GM21367 (cell line): ENCODE measurements around the gene SNX15.

Experiments
- ATAC-seq: cut with Tn5 transposase; IDR thresholded peaks from one replicate; pipeline ENCODE4 v1.9.1; 2021; ENCODE audit not compliant: unreplicated experiment

Gene SNX15

DNA sequence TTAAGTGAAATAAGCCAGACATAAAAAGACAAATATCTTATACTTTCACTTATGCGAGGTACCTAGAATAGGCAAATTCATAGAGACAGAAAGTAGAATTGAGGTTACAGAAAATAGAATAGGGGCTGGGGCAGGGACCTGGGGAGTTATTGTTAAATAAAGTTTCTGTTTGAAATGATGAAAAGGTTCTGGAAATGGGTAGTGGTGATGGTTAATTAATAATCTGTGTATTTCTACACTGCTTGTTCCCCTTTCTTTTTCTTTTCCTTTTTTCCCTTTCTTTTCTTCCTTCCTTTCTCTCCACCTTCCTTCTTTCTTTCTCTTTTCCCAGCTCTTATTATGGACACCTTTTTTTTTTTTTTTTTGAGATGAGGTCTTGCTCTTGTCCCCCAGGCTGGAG, 28.3 kb downstream of the SNX15 start:
- no peak for ATAC-seq

GRCh38 chr11:65056999-65057398, 29.8 kb downstream of the SNX15 start:
- ATAC-seq, result no peak

GRCh38 chr11:65057526-65057925, 30.3 kb downstream of the SNX15 start:
- no peak for ATAC-seq

DNA sequence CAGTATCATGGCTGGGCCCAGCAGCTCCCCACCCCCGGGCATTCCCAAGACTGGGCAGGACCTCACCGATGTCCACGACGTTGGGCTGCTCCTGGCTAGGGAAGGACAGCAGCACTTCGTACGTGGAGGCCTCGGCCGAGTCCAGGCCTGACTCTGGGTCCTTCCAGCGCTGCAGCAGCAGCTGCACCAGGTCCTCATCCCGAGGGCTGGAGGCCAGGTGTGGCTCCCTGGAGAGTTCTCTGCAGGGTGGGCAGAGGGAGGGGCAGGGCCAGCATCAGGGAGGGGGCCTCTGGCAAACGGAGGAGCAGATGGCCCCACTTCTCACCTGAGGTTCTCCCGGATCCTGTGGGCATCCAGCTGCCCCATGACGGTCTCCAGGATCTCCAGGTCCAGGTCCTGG, 30.8 kb downstream of the SNX15 start:
- ATAC-seq, result no peak

- no peak for ATAC-seq
Measured at GRCh38 chr11:65058419-65059054, 31.3 kb downstream of the SNX15 start, which contains the start of gene NAALADL1. NAALADL1 (minus strand) TSS chr11:65058553; CDS start chr11:65058521, 32 bp downstream.

GRCh38 chr11:65059523-65059922, 32.3 kb downstream of the SNX15 start:
- ATAC-seq, result no peak

- ATAC-seq, result no peak
Measured at GRCh38 chr11:65059959-65060824, 33.0 kb downstream of the SNX15 start.

DNA sequence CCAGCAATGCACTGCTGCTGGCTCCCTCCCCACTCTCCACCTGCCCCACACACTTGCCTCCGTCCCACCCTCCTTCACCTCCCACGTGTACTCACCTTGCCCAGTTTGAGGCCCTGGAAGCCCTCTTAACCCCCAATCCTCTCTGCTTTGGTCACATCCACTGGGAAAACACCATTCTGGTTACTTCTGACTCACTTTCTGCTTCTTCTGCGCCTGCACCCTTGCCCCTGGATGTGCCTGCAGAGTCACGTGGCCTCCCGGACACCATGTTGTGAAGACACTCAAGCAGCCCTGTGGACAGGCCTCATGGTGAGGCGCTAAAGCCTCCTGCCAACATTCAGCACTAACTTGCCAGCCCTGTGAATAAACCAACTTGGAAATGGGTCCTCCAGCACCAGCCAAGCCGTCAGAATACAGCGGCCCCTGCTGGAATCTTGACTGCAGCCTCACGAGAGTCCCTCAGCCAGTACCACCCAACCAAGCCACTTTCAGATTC, 33.7 kb downstream of the SNX15 start:
- no peak for ATAC-seq

DNA sequence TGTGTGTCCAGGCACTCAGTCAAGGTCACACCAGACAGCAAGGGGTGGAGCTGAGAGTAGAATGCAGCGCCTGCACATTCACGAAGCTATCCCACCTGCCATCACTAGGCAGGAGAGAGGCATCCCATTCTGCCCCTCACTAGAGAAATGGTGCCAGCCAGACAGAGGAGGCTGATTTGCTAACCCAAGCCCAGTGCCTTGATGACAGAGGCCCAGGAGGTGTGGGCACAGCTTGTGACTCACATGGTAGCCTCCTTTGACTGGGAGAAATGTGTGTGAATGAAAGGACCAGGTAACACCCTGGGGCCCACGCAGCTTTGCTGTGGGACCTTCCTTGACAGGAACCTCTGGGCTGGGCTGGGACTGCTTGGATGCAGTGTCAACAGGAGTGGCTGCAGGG, 36.3 kb downstream of the SNX15 start:
- no peak for ATAC-seq

DNA sequence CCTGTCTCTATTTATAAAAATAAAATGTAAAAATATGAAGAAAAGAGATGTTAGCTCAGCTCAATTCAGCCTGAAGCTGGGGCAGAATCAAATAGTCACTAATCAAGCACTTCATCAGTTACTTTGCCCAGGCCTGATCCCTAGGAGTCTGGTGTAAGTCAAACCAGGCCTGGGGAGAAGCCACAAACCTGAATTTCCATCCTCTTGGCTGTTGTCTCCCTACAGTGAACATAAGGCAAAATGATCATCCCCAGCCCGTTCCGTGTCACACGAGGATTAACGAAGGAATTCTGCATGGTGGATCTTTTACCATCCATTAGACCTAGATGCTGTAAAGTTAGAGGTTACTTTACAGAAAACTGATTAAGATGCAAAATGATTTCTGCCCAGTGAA, 37.6 kb downstream of the SNX15 start:
- no peak for ATAC-seq

GRCh38 chr11:65065851-65066250, 38.6 kb downstream of the SNX15 start:
- no peak for ATAC-seq

DNA sequence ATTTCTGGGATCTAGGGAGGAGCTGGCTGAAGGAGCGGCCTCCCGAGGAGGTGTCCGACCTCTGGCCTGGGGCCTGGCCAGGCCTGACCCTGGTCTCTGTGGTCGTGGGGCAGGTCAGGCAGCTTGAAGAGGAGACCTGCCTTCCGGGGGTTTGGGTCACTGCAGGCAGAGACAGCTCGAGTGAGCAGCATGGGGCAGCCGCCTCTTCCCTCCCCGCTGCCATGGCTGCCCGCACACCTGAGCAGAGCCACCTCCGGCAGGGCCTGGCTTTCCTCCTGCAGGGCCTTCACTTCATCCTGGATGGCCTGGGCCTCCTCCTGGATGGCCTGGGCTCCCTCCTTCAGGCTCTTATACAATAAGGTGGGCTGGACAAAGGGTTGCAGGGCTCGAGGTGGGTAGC, 39.1 kb downstream of the SNX15 start:
- no peak for ATAC-seq

- no peak for ATAC-seq
Measured at GRCh38 chr11:65066805-65067291, 39.6 kb downstream of the SNX15 start.

DNA sequence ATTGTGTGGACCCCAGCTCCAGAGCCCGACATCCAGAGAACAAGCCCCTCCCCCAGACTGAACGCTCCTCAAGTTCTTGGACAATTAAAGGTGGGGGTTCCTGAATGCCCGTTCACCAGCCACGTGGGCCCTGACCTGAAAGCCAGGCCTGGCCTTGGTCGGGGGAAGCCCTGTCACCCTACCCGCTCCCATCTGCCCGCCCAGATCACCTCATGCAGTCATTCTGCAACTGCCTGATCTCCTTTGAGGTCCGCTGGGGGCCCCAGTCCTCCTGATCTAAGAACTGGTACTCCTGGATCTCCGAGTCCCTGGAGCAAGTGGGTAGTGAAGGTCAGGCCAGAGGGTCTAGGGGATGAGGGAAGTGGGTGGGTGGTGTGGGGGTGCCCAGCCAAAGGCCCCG, 40.2 kb downstream of the SNX15 start:
- ATAC-seq, result no peak

DNA sequence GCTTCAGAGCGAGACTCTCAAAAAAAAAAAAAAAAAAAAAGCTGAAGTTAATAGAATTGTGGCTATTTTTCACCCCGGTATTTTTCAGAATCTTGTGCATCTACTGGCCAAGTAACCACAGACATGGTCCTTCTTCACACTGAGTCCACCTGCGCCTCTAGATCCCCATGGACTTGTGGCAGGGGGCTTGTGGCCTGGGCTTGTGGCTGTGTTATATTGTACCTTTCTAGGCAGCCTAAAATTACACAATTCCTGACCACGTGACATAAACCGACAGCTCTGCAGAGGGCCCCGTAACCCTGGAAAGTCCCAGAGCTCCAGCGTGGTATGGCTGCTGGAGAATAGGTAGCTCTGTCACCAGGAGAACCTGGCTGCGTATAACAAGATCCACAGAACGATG, 42.0 kb downstream of the SNX15 start:
- no peak for ATAC-seq

- ATAC-seq, result no peak
Measured at GRCh38 chr11:65071907-65072630, 44.8 kb downstream of the SNX15 start.

DNA sequence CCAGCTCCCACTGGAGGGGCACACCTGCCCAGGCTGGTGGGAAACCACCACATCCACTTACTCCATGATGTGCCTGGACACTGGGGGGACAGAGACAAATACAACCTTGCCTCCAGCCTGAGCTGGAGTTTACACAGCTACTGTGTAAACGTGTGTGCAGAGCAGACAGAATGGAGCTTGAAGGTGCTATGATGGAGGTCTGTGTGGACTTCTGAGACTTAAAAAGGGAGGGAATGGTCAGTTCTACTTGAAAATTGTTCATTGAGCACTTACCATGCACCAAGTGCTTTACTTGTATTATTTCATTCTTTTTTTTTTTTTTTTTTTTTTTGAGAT, 45.4 kb downstream of the SNX15 start:
- ATAC-seq, result no peak

DNA sequence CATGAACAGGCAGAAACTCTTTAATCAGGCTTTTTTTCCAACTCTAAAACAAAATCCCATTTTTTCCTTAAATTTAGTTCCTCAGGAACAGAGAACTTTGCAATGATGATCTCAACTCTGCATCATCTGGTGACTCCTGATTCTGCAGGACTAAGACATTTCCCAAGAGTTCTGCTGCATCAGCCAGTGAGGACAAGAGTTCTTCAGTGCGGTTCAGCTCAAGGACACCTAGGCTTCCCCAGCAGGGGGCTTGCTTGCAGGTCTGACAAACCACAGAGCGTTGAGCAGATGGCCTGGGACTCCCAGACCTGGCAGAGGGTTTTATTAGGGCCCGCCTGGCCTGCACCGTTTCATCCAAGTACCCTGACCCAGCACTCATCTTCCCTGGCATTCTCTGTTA, 50.2 kb downstream of the SNX15 start:
- no peak for ATAC-seq

- no peak for ATAC-seq
Measured at GRCh38 chr11:65078151-65078550, 50.9 kb downstream of the SNX15 start.

DNA sequence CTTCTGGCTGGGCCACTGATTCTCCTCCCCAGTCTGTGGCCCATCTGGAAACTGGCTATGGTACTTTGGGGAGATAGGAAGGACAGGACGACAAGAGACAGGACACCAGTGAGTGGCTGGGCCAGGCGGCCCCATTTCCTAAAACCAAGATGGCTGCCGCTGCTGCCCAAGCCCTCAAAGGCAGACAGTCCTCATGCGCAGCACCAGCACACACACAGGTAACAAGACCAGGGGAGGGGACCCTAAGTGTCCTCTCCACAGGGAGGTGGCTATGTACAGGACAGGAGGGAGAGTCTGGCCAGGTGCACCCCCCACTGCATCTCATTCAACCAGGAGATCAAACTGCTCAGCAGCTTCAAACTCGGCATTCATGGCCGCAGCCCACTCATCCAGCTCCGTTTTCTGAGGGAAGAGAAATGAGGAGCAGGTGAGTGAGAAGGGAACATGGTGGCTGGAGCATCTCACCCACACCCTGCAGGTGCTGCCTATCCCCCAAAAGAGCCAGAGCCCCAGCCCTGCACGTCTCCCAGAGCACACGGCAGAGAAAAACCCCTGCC, 51.6 kb downstream of the SNX15 start:
- no peak for ATAC-seq

- ATAC-seq, result peak; percentile 14
Measured at GRCh38 chr11:65083134-65083833, 56.0 kb downstream of the SNX15 start.
